DND-41 (cell line): ENCODE data around the gene PRDM9.

Experiments
- EZH2 ChIP-seq: IDR thresholded peaks from 3 replicates; pipeline ENCODE4 v1.6.1; 2012; ENCODE audit warnings: borderline replicate concordance, low read depth, mild to moderate bottlenecking, moderate library complexity, low read length, inconsistent platforms; ENCODE audit not compliant: severe bottlenecking
- TF ChIP-seq, protein P1 (sequence below): IDR thresholded peaks from 2 replicates; pipeline ENCODE4 v1.5.1; 2012; ENCODE audit warnings: borderline replicate concordance, low read length, moderate library complexity, mild to moderate bottlenecking; ENCODE audit not compliant: poor library complexity, severe bottlenecking; ENCODE audit errors: extremely low read depth

DNA sequence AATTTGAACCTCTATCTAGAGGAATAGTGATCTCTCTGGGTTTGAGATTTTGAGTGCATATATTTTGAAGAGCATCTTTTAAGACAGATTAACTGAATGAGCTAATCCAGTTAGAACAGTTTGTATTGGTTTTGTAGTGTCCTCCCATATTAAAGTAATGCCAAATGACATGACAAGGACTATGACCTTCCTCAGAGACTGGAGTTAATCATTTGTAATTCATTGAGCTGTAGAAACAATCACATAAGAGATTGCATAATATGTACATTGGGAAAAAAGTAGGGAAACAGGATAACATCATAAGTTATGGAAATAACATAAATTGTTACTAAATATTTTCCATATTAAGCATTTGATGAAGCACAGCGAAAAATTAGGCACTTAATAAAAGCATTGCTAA is 45.8 kb upstream of the PRDM9 start:
- TF ChIP-seq, protein P1, sequence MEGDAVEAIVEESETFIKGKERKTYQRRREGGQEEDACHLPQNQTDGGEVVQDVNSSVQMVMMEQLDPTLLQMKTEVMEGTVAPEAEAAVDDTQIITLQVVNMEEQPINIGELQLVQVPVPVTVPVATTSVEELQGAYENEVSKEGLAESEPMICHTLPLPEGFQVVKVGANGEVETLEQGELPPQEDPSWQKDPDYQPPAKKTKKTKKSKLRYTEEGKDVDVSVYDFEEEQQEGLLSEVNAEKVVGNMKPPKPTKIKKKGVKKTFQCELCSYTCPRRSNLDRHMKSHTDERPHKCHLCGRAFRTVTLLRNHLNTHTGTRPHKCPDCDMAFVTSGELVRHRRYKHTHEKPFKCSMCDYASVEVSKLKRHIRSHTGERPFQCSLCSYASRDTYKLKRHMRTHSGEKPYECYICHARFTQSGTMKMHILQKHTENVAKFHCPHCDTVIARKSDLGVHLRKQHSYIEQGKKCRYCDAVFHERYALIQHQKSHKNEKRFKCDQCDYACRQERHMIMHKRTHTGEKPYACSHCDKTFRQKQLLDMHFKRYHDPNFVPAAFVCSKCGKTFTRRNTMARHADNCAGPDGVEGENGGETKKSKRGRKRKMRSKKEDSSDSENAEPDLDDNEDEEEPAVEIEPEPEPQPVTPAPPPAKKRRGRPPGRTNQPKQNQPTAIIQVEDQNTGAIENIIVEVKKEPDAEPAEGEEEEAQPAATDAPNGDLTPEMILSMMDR = no peak
- no peak for TF ChIP-seq EZH2
